ENCODE data around the gene CRACDL. TPM values are rescaled to one million over a fixed set of nuclear protein-coding genes. Genes with fewer than 3 reads are reported as not detected.

The CRACDL gene
- total and polyA plus RNA-seq, 2 donors (not counting 1 experiment from before 2014, with no cell fraction given), result 0.25 TPM; not detected in 1

GRCh38 chr2:98828369-98828744 lies 107.7 kb downstream of the CRACDL start:
- ChIA-PET POLR2A (no interaction called here), CTCF (interaction anchor here (3.3 kb wide), 1 partner anchor 179 kb away, joined by 20 read pairs; no protein-coding TSS in a partner anchor)
- Histone ChIP-seq H3K9me3 (ENCODE audit: control extremely low read depth in 1 of 3, control insufficient read depth in 2 of 3, insufficient read depth in 1 of 3, low read length in 2 of 3) (no peaks in the 10 kb centered on the region), H3K27me3 (replicated peaks in 1 of 4; ENCODE audit: control extremely low read depth in 1 of 4, control insufficient read depth in 3 of 4, insufficient read depth in 4 of 4, low read length in 3 of 4) (peaks cover 0 to 8% (median 4%) of the 10 kb centered on the region in 4 experiments), H3K27ac (ENCODE audit: low read length in 2 of 2) (no peak overlapping the region), H3K4me2 (replicated peaks; ENCODE audit: low read depth, low read length, poor library complexity, severe bottlenecking) (no peak overlapping the region), H3K79me2 (ENCODE audit: control insufficient read depth, insufficient read depth, low read length) (no peaks in the 10 kb centered on the region), H3K36me3 (replicated peaks in 1 of 2; ENCODE audit: control extremely low read depth in 1 of 2, control insufficient read depth in 1 of 2, extremely low read depth in 1 of 2, insufficient read depth in 2 of 2, low read length in 1 of 2) (no peaks in the 10 kb centered on the region), H3K9ac (ENCODE audit: low read length) (no peak overlapping the region), H3K4me3 (ENCODE audit: control extremely low read depth in 1 of 5, extremely low read depth in 1 of 5, insufficient read depth in 1 of 5, low read depth in 2 of 5, low read length in 4 of 5) (no peak overlapping the region), H2AFZ (ENCODE audit: insufficient read depth, low read depth, low read length, poor library complexity, severe bottlenecking) (no peak overlapping the region), H4K20me1 (ENCODE audit: control insufficient read depth, insufficient read depth, low read length, poor library complexity, severe bottlenecking) (no peaks in the 10 kb centered on the region), H3K4me1 (ENCODE audit: control insufficient read depth in 2 of 2, insufficient read depth in 2 of 2, low read length in 2 of 2) (peaks cover 4 to 12% of the 10 kb centered on the region in 2 donors)
- TF ChIP-seq CTCF (IDR thresholded peaks at IDR 0.05) (no peak), EZH2 (IDR thresholded peaks at IDR 0.05; ENCODE audit: borderline replicate concordance, insufficient read depth, low read depth, low read length, poor library complexity, severe bottlenecking) (no peak)
- no peak for ATAC-seq (ENCODE audit: low read depth)
- no peak for DNase-seq
- H3K4me1 Mint-ChIP-seq, result peaks cover 16% of the 10 kb centered on the region
- peaks cover 3% of the 10 kb centered on the region for H3K27me3 Mint-ChIP-seq
- 97% methylated on average over 4 of the region's 7 CpGs for WGBS (ENCODE audit: insufficient coverage)
- no peak overlapping the region for H3K4me3 Mint-ChIP-seq
- intact Hi-C loops (cut with micrococcal nuclease), result no loop called here
- no peaks in the 10 kb centered on the region for H3K9me3 Mint-ChIP-seq (ENCODE audit: insufficient read depth)
- no peak overlapping the region for H3K27ac Mint-ChIP-seq

- DNase-seq (no peak), ATAC-seq (ENCODE audit: low read depth) (no peak)
- intact Hi-C loops (cut with micrococcal nuclease), result no loop called here
- Mint-ChIP-seq H3K27me3 (peaks cover 5% of the 10 kb centered on the region), H3K9me3 (ENCODE audit: insufficient read depth) (no peaks in the 10 kb centered on the region), H3K4me1 (peaks cover 17% of the 10 kb centered on the region), H3K4me3 (no peak overlapping the region), H3K27ac (no peak overlapping the region)
- Histone ChIP-seq H3K4me2 (replicated peaks; ENCODE audit: low read depth, low read length, poor library complexity, severe bottlenecking) (no peak overlapping the region), H3K4me1 (ENCODE audit: control insufficient read depth in 2 of 2, insufficient read depth in 2 of 2, low read length in 2 of 2) (peaks cover 4 to 14% of the 10 kb centered on the region in 2 donors), H3K9ac (ENCODE audit: low read length) (no peak overlapping the region), H3K79me2 (ENCODE audit: control insufficient read depth, insufficient read depth, low read length) (no peaks in the 10 kb centered on the region), H3K27me3 (replicated peaks in 1 of 4; ENCODE audit: control extremely low read depth in 1 of 4, control insufficient read depth in 3 of 4, insufficient read depth in 4 of 4, low read length in 3 of 4) (peaks cover 0 to 11% (median 6%) of the 10 kb centered on the region in 4 experiments), H3K36me3 (replicated peaks in 1 of 2; ENCODE audit: control extremely low read depth in 1 of 2, control insufficient read depth in 1 of 2, extremely low read depth in 1 of 2, insufficient read depth in 2 of 2, low read length in 1 of 2) (no peaks in the 10 kb centered on the region), H3K27ac (ENCODE audit: low read length in 2 of 2) (no peak overlapping the region), H2AFZ (ENCODE audit: insufficient read depth, low read depth, low read length, poor library complexity, severe bottlenecking) (no peak overlapping the region), H3K9me3 (ENCODE audit: control extremely low read depth in 1 of 3, control insufficient read depth in 2 of 3, insufficient read depth in 1 of 3, low read length in 2 of 3) (peaks cover 0 to 1% (median 0%) of the 10 kb centered on the region in 3 donors), H4K20me1 (ENCODE audit: control insufficient read depth, insufficient read depth, low read length, poor library complexity, severe bottlenecking) (no peaks in the 10 kb centered on the region), H3K4me3 (ENCODE audit: control extremely low read depth in 1 of 5, extremely low read depth in 1 of 5, insufficient read depth in 1 of 5, low read depth in 2 of 5, low read length in 4 of 5) (no peak overlapping the region)
- TF ChIP-seq EZH2 (IDR thresholded peaks at IDR 0.05; ENCODE audit: borderline replicate concordance, insufficient read depth, low read depth, low read length, poor library complexity, severe bottlenecking) (no peak), CTCF (IDR thresholded peaks at IDR 0.05) (no peak)
- ChIA-PET POLR2A (no interaction called here), CTCF (interaction anchor here (2.6 kb wide), 1 partner anchor 178 kb away, joined by 7 read pairs; no protein-coding TSS in a partner anchor)
- WGBS (ENCODE audit: insufficient coverage), result 93% methylated on average over 11 of the region's 11 CpGs
These were observed 108.2 kb downstream of the CRACDL start for GRCh38 chr2:98827625-98828368.

Measured in B cell (primary cell).